Vagina (tissue), 2 donors: Measurements from ENCODE around the gene MTMR3. TPM values are rescaled to one million over a fixed set of nuclear protein-coding genes. Genes with fewer than 3 reads are reported as not detected.
A peak's percentile ranks its signal among the peaks of the same experiment; 100 is the strongest.

ENCODE experiments used
- DNase-seq, 2 donors: peaks; one replicate each; pipeline ENCODE4 v3.0.0-alpha.2; 2017; ENCODE audit errors: extremely low spot score in 2 of 2
- H3K27ac ChIP-seq: fragments of 200-600 bp; sonication (generic); one replicate; pipeline ENCODE4 v1.5.1; 2019
- H3K27me3 ChIP-seq: fragments of 200-600 bp; sonication (generic); one replicate; pipeline ENCODE4 v1.5.1; 2019
- H3K36me3 ChIP-seq, 2 donors: fragments of 200-600 bp; sonication (generic); one replicate each; pipeline ENCODE4 v1.5.1; 2017 to 2019
- H3K4me1 ChIP-seq: fragments of 200-600 bp; sonication (generic); one replicate; pipeline ENCODE4 v1.5.1; 2019
- H3K4me3 ChIP-seq, 2 donors: fragments of 200-600 bp; sonication (generic); 1 replicate in 1 of 2; 2 replicates in 1 of 2; pipeline ENCODE4 v1.5.1; 2016 to 2019
- H3K9me3 ChIP-seq: fragments of 200-600 bp; sonication (generic); one replicate; pipeline ENCODE4 v1.5.1; 2019
- POLR2A ChIP-seq, 2 donors: fragments of 450-650 bp; IDR thresholded peaks; one replicate each; pipeline ENCODE4 v1.6.1; 2017; ENCODE audit warnings: antibody characterized with exemption in 2 of 2, mild to moderate bottlenecking in 2 of 2, moderate library complexity in 2 of 2
- POLR2AphosphoS5 ChIP-seq, 2 donors: sonication (generic); formaldehyde crosslinking; IDR thresholded peaks; one replicate each; pipeline ENCODE4 v1.9.0; 2017; ENCODE audit warnings: antibody characterized with exemption in 2 of 2, mild to moderate bottlenecking in 2 of 2, low read depth in 1 of 2; ENCODE audit not compliant: insufficient read depth in 1 of 2
- intact Hi-C: fragments of 100-400 bp; cut with DNase I; formaldehyde crosslinking; loops from one replicate; pipeline ENCODE4 v1.15.1; 2023
- total RNA-seq: library from RNA; depleted of rRNA; stranded (reverse); fragments of >200 nt; gene quantifications from one replicate; pipeline ENCODE4 v1.2.3, GENCODE V29; 2016
- TF ChIP-seq, protein P1 (sequence below), 3 experiments: fragments of 450-650 bp in 2 of 3; fragments of 200-600 bp in 1 of 3; sonication (generic) in 1 of 3; IDR thresholded peaks; one replicate each; pipeline ENCODE4 v1.5.1; 2017 to 2019; ENCODE audit warnings: antibody characterized with exemption in 3 of 3, mild to moderate bottlenecking in 2 of 3, moderate library complexity in 2 of 3

MTMR3 gene
- total RNA-seq, 1 donor from 2014 or later, result 66.8 TPM

DNA sequence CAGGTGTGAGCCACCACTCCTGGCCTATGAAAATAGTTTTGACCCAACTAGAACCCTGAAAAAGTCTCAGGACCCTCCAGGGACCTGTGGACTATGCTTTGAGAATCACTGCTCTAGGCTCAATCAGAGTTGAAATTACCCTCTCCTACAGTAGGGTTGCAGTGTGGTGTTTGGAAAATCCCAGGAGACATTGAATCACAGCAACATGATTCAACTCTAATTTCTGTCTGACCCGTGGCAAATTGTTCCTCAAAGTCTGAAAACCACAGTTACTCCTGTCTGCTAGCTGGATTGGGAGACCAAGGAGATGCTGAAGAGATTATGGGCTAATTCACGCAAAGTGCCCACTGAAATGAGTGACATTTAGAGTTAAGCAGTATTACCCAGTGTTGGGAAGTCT is 5.4 kb upstream of the MTMR3 start:
- Histone ChIP-seq H3K9me3 (no peaks in the 10 kb centered on the region), H3K4me3 (no peak overlapping the region), H3K36me3 (no peaks in the 10 kb centered on the region), H3K27me3 (no peaks in the 10 kb centered on the region), H3K4me1 (no peaks in the 10 kb centered on the region), H3K27ac (no peak overlapping the region)
- DNase-seq, result no peak
- TF ChIP-seq, protein P1, sequence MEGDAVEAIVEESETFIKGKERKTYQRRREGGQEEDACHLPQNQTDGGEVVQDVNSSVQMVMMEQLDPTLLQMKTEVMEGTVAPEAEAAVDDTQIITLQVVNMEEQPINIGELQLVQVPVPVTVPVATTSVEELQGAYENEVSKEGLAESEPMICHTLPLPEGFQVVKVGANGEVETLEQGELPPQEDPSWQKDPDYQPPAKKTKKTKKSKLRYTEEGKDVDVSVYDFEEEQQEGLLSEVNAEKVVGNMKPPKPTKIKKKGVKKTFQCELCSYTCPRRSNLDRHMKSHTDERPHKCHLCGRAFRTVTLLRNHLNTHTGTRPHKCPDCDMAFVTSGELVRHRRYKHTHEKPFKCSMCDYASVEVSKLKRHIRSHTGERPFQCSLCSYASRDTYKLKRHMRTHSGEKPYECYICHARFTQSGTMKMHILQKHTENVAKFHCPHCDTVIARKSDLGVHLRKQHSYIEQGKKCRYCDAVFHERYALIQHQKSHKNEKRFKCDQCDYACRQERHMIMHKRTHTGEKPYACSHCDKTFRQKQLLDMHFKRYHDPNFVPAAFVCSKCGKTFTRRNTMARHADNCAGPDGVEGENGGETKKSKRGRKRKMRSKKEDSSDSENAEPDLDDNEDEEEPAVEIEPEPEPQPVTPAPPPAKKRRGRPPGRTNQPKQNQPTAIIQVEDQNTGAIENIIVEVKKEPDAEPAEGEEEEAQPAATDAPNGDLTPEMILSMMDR (IDR thresholded peaks at IDR 0.05), result no peak
- TF ChIP-seq POLR2A (IDR thresholded peaks at IDR 0.05), result no peak
- TF ChIP-seq POLR2AphosphoS5 (IDR thresholded peaks at IDR 0.05; ENCODE audit: insufficient read depth in 1 of 2, low read depth in 1 of 2), result no peak
- intact Hi-C loops, result no loop called here

DNA sequence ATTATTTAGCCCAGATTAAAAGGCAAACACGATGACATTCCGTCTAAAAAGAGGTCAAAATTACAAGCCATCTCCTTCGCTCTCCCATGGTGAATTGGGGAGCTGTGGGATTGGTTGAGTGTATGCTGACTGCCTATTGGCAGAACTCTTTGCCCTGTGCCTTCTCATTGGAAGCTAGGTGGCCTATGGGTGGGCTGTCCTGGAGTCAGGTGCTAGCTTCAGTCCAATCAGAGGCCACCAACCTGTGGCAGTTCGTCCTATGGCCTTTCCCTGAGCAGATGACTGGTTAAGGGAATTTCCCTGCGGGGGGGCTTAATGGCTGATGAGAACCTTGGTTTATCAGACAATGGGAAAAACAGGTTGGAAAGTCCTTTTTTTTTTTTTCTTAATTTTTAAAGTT is 3.2 kb upstream of the MTMR3 start:
- Histone ChIP-seq H3K9me3 (no peaks in the 10 kb centered on the region), H3K27ac (no peak overlapping the region), H3K4me1 (peaks cover 13% of the 10 kb centered on the region), H3K27me3 (no peaks in the 10 kb centered on the region), H3K36me3 (no peaks in the 10 kb centered on the region), H3K4me3 (no peak overlapping the region)
- TF ChIP-seq POLR2AphosphoS5 (IDR thresholded peaks at IDR 0.05; ENCODE audit: insufficient read depth in 1 of 2, low read depth in 1 of 2) (no peak), POLR2A (IDR thresholded peaks at IDR 0.05) (no peak)
- TF ChIP-seq, protein P1 (IDR thresholded peaks at IDR 0.05), result no peak
- no peak for DNase-seq
- intact Hi-C loops, result no loop called here

DNA sequence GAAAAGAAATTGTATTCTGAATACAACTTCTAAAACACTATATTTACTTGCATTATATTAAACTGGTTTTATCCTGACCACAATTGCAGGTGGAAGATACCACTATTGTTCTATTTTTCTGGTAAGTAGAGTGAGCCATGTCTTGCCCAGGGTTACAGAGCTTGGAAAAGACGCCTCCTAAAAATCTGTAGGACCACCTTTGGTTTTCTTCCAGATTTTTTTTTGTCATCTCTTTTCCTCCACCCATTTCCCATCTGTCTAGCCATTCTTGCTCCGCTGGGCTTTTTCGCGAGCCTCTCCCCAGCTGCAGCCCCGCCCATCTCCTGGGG is 294 bp upstream of the MTMR3 start:
- Histone ChIP-seq H3K36me3 (no peaks in the 10 kb centered on the region), H3K4me3 (peak overlapping the region; percentile 82 to 98), H3K9me3 (no peaks in the 10 kb centered on the region), H3K4me1 (peaks cover 42% of the 10 kb centered on the region), H3K27me3 (no peaks in the 10 kb centered on the region), H3K27ac (peak overlapping the region; percentile 99)
- intact Hi-C loops, result no loop called here
- TF ChIP-seq POLR2AphosphoS5 (IDR thresholded peaks at IDR 0.05; ENCODE audit: insufficient read depth in 1 of 2, low read depth in 1 of 2) (peak in 1 of 2 donors; percentile 22), POLR2A (IDR thresholded peaks at IDR 0.05) (no peak)
- no peak for DNase-seq

DNA sequence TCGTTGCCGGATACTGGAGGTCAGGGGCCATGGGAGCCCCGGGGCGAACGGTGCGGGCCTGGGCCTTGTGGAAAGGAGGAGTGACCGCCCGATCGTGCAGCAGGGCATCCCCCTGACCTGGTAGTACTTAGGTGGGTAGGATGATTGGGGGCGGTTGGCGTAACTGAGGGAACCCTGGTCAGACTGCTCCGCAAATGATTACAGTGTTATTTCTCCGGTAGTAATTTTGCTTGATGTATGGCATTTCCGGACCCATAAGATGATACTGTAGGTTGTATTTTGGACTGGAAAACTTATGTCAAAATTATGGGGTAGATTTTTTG is 762 bp downstream of the MTMR3 start:
- no peak for DNase-seq
- Histone ChIP-seq H3K36me3 (no peaks in the 10 kb centered on the region), H3K9me3 (no peaks in the 10 kb centered on the region), H3K4me1 (peaks cover 51% of the 10 kb centered on the region), H3K27me3 (no peaks in the 10 kb centered on the region), H3K27ac (peak overlapping the region; percentile 99), H3K4me3 (peak overlapping the region; percentile 82 to 98)
- TF ChIP-seq, protein P1 (IDR thresholded peaks at IDR 0.05), result no peak
- no peak for TF ChIP-seq POLR2A (IDR thresholded peaks at IDR 0.05)
- no peak for TF ChIP-seq POLR2AphosphoS5 (IDR thresholded peaks at IDR 0.05; ENCODE audit: insufficient read depth in 1 of 2, low read depth in 1 of 2)
- intact Hi-C loops, result no loop called here

DNA sequence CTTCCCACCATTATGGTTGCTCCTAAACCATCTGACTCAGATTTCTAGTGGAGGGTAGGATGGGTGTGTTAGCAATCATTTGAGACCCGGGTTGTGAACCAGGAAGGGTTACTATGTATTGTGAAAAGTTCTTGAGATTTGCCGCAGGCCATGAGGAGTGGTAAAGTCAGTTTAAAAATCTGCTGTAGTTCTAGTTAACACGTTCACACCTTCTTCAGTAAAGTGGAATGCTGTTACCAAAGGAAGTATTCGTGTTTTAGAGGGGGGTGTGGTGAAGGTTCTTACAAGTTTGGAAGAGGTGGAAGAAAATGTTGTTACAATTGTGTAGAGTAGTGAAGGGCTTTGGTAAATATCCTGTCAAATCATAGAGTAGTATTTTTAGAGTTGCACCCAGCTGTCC is 2.6 kb downstream of the MTMR3 start:
- Histone ChIP-seq H3K9me3 (no peaks in the 10 kb centered on the region), H3K36me3 (no peaks in the 10 kb centered on the region), H3K4me1 (peaks cover 58% of the 10 kb centered on the region), H3K4me3 (no peak overlapping the region), H3K27ac (no peak overlapping the region), H3K27me3 (no peaks in the 10 kb centered on the region)
- TF ChIP-seq, protein P1 (IDR thresholded peaks at IDR 0.05), result no peak
- TF ChIP-seq POLR2A (IDR thresholded peaks at IDR 0.05) (no peak), POLR2AphosphoS5 (IDR thresholded peaks at IDR 0.05; ENCODE audit: insufficient read depth in 1 of 2, low read depth in 1 of 2) (no peak)
- intact Hi-C loops, result no loop called here
- no peak for DNase-seq

DNA sequence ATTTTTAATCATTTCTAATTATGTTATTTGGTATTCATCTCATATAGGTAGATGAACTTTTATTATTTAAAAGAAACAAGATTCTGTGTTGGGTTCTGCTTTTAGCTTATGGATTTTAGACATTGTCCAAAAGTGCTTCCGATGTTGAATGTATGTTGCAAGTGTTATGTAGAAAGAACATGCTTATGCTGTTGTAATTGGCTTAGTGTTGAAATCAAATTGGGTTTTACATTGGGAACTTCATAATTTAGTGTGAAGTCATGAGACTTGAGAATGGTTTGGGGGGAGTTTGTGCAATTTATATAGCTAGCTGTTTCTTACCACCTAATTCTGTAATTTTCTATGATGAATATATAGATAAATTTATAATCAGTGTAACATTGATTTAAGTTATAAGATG is 3.6 kb downstream of the MTMR3 start:
- no peaks in the 10 kb centered on the region for H3K27me3 ChIP-seq
- no peak overlapping the region for H3K27ac ChIP-seq
- no peak for TF ChIP-seq POLR2AphosphoS5 (IDR thresholded peaks at IDR 0.05; ENCODE audit: insufficient read depth in 1 of 2, low read depth in 1 of 2)
- no peak for DNase-seq
- intact Hi-C loops, result no loop called here
- H3K36me3 ChIP-seq, result no peaks in the 10 kb centered on the region
- H3K4me3 ChIP-seq, result no peak overlapping the region
- H3K9me3 ChIP-seq, result no peaks in the 10 kb centered on the region
- peaks cover 65% of the 10 kb centered on the region for H3K4me1 ChIP-seq
